ENCODE measurements around the gene PRELID3B. TPM values are rescaled to one million over a fixed set of nuclear protein-coding genes. Genes with fewer than 3 reads are reported as not detected.

Gene PRELID3B
- total RNA-seq, 4 donors from 2014 or later: 25.4 to 42.2 (median 32.8) TPM

- H3K4me1 ChIP-seq: peaks cover 35% of the 10 kb centered on the region
- H3K36me3 ChIP-seq: peaks cover 54% of the 10 kb centered on the region
- no peak for TF ChIP-seq POLR2AphosphoS5 (IDR thresholded peaks at IDR 0.05)
- TF ChIP-seq, protein P1, sequence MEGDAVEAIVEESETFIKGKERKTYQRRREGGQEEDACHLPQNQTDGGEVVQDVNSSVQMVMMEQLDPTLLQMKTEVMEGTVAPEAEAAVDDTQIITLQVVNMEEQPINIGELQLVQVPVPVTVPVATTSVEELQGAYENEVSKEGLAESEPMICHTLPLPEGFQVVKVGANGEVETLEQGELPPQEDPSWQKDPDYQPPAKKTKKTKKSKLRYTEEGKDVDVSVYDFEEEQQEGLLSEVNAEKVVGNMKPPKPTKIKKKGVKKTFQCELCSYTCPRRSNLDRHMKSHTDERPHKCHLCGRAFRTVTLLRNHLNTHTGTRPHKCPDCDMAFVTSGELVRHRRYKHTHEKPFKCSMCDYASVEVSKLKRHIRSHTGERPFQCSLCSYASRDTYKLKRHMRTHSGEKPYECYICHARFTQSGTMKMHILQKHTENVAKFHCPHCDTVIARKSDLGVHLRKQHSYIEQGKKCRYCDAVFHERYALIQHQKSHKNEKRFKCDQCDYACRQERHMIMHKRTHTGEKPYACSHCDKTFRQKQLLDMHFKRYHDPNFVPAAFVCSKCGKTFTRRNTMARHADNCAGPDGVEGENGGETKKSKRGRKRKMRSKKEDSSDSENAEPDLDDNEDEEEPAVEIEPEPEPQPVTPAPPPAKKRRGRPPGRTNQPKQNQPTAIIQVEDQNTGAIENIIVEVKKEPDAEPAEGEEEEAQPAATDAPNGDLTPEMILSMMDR (IDR thresholded peaks at IDR 0.05): no peak
- TF ChIP-seq POLR2A (IDR thresholded peaks at IDR 0.05): no peak
- no peak for TF ChIP-seq EP300 (IDR thresholded peaks at IDR 0.05)
- no peak overlapping the region for H3K27ac ChIP-seq
- H3K9me3 ChIP-seq: no peaks in the 10 kb centered on the region
- WGBS: 82% methylated on average over 5 of the region's 5 CpGs
- no peak for DNase-seq (ENCODE audit: low spot score in 2 of 2)
- H3K4me3 ChIP-seq: no peak overlapping the region
- H3K27me3 ChIP-seq: no peaks in the 10 kb centered on the region
Measured at GRCh38 chr20:59026904-59027740, 15.5 kb downstream of the PRELID3B start.

DNA sequence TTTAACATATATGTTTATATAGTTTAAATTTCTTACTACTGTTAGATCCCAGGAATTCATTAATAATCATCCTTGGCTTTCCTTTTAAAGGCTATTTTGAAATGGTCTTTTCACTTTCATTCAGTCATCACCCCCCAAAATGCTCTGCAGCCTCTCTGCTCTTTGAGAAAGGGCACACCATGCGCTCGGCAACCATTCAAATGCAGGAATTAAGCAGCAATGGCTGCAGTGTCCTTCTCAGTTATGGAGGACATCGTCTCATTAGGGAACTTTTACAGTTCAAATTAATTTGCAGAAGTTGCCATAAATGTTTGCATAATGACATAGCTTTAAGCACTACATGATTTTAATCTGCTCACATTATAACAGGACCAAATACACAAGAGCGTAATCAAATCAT is 17.1 kb downstream of the PRELID3B start:
- WGBS: 93% methylated on average over 4 of the region's 4 CpGs
- Histone ChIP-seq H3K4me3 (no peak overlapping the region), H3K27me3 (no peaks in the 10 kb centered on the region), H3K27ac (no peak overlapping the region), H3K36me3 (peaks cover 54% of the 10 kb centered on the region), H3K4me1 (peaks cover 24% of the 10 kb centered on the region), H3K9me3 (no peaks in the 10 kb centered on the region)
- DNase-seq (ENCODE audit: low spot score in 2 of 2): no peak
- no peak for TF ChIP-seq EP300 (IDR thresholded peaks at IDR 0.05)
- TF ChIP-seq, protein P1 (IDR thresholded peaks at IDR 0.05): no peak
- TF ChIP-seq POLR2AphosphoS5 (IDR thresholded peaks at IDR 0.05): no peak
- TF ChIP-seq POLR2A (IDR thresholded peaks at IDR 0.05): no peak

GRCh38 chr20:59025086-59025485 is 17.5 kb downstream of the PRELID3B start:
- no peak for TF ChIP-seq POLR2AphosphoS5 (IDR thresholded peaks at IDR 0.05)
- TF ChIP-seq POLR2A (IDR thresholded peaks at IDR 0.05): no peak
- TF ChIP-seq, protein P1 (IDR thresholded peaks at IDR 0.05): no peak
- Histone ChIP-seq H3K36me3 (peaks cover 51% of the 10 kb centered on the region), H3K4me1 (peaks cover 20% of the 10 kb centered on the region), H3K9me3 (no peaks in the 10 kb centered on the region), H3K27ac (no peak overlapping the region), H3K4me3 (no peak overlapping the region), H3K27me3 (no peaks in the 10 kb centered on the region)
- 79% methylated on average over 2 of the region's 2 CpGs for WGBS
- no peak for DNase-seq (ENCODE audit: low spot score in 2 of 2)

GRCh38 chr20:59024111-59024530 is 18.5 kb downstream of the PRELID3B start:
- no peak for DNase-seq (ENCODE audit: low spot score in 2 of 2)
- no peak overlapping the region for H3K4me3 ChIP-seq
- peaks cover 10% of the 10 kb centered on the region for H3K4me1 ChIP-seq
- no peak overlapping the region for H3K27ac ChIP-seq
- H3K27me3 ChIP-seq: no peaks in the 10 kb centered on the region
- TF ChIP-seq POLR2AphosphoS5 (IDR thresholded peaks at IDR 0.05) (no peak), EP300 (IDR thresholded peaks at IDR 0.05) (no peak), POLR2A (IDR thresholded peaks at IDR 0.05) (no peak)
- TF ChIP-seq, protein P1 (IDR thresholded peaks at IDR 0.05): no peak
- no peaks in the 10 kb centered on the region for H3K9me3 ChIP-seq
- peaks cover 42% of the 10 kb centered on the region for H3K36me3 ChIP-seq
- 95% methylated on average over 22 of the region's 24 CpGs for WGBS

- 91% methylated on average over 6 of the region's 13 CpGs for WGBS
Measured at GRCh38 chr20:59023616-59024015, 19.0 kb downstream of the PRELID3B start.

More at GRCh38 chr20:59023616-59024015, 19.0 kb downstream of the PRELID3B start:
- Histone ChIP-seq H3K27me3 (no peaks in the 10 kb centered on the region), H3K36me3 (peaks cover 36% of the 10 kb centered on the region), H3K4me3 (no peak overlapping the region), H3K9me3 (no peaks in the 10 kb centered on the region), H3K4me1 (peaks cover 5% of the 10 kb centered on the region), H3K27ac (no peak overlapping the region)
- DNase-seq (ENCODE audit: low spot score in 2 of 2): no peak
- TF ChIP-seq POLR2AphosphoS5 (IDR thresholded peaks at IDR 0.05) (no peak), EP300 (IDR thresholded peaks at IDR 0.05) (no peak), POLR2A (IDR thresholded peaks at IDR 0.05) (no peak)
- TF ChIP-seq, protein P1 (IDR thresholded peaks at IDR 0.05): no peak

Data from suprapubic skin (tissue), 4 donors.